K562 (cell line): Measurements from ENCODE around the gene SLC6A9. TPM values are rescaled to one million over a fixed set of nuclear protein-coding genes. Genes with fewer than 3 reads are reported as not detected.
A peak's percentile ranks its signal among the peaks of the same experiment; 100 is the strongest.

Experiments used
- ATAC-seq: fragments of 200-7000 bp; cut with Tn5 transposase; 3 replicates; pipeline ENCODE4 v1.9.1; 2020; ENCODE audit warnings: moderate library complexity
- BruUV-seq: library from RNA; stranded (reverse); fragments of 400-500 nt; replicated peaks from 2 replicates; lab custom pipeline; 2021; lab: Mats Ljungman, UMichigan
- CTCF ChIA-PET: fragments of 300-600 bp; formaldehyde crosslinking; extraction: SDS; loops from one replicate; lab custom pipeline; 2021; ENCODE audit warnings: low intra/inter-chr PET ratio; lab: Yijun Ruan, JAX
- POLR2A ChIA-PET: fragments of 300-600, 350-650 bp; sonication (Branson Sonifier 250); formaldehyde crosslinking; extraction: SDS; loops from one replicate; lab custom pipeline; 2021; ENCODE audit warnings: antibody characterized with exemption, inconsistent platforms; lab: Yijun Ruan, JAX
- DNase-seq, 4 experiments: peaks; one replicate each; pipeline versions ENCODE4 v3.0.0 to v3.0.0-alpha.2; 2011 to 2018; ENCODE audit warnings: low spot score in 3 of 4, mixed read lengths in 3 of 4; ENCODE audit errors: extremely low read depth in 1 of 4
- FAIRE-seq: peaks from 2 replicates; lab custom pipeline; 2011; peaks lifted over from hg19 to GRCh38; lab: Jason Lieb, UNC
- H2AFZ ChIP-seq: 2 replicates; pipeline ENCODE4 v1.6.0; 2011; ENCODE audit warnings: low read depth, low read length, control low read depth, inconsistent platforms
- H3K27ac ChIP-seq: fragments of 200-600 bp; 3 replicates; pipeline ENCODE4 v1.8.0; 2011; ENCODE audit warnings: low read depth, mild to moderate bottlenecking, control low read depth, inconsistent platforms, low read length, moderate library complexity, mixed read lengths; ENCODE audit errors: extremely low read depth
- H3K27me3 ChIP-seq, 2 experiments: fragments of 300-600 bp in 1 of 2; 2 replicates in 1 of 2; 3 replicates in 1 of 2; pipeline versions ENCODE4 v1.6.0 to v1.8.0; 2011; ENCODE audit warnings: inconsistent platforms in 2 of 2, low read length in 2 of 2, mild to moderate bottlenecking in 1 of 2, mixed read lengths in 1 of 2, moderate library complexity in 1 of 2; ENCODE audit not compliant: control insufficient read depth in 2 of 2, insufficient read depth in 2 of 2
- H3K36me3 ChIP-seq: fragments of 300-600 bp; 3 replicates; pipeline ENCODE4 v1.8.0; 2011; ENCODE audit warnings: mild to moderate bottlenecking, low read length, inconsistent platforms; ENCODE audit not compliant: control insufficient read depth, insufficient read depth
- H3K4me1 ChIP-seq, 2 experiments: fragments of 200-600 bp in 1 of 2; replicated peaks in 1 of 2; 2 replicates in 1 of 2; 3 replicates in 1 of 2; pipeline versions ENCODE4 v1.5.1 to v1.8.0; 2011; ENCODE audit warnings: inconsistent platforms in 2 of 2, low read length in 2 of 2, mild to moderate bottlenecking in 1 of 2, mixed read lengths in 1 of 2, moderate library complexity in 1 of 2; ENCODE audit not compliant: control insufficient read depth in 2 of 2, insufficient read depth in 2 of 2
- H3K4me2 ChIP-seq: 2 replicates; pipeline ENCODE4 v1.6.1; 2011; ENCODE audit warnings: low read length, control low read depth, inconsistent platforms, mixed read lengths; ENCODE audit not compliant: insufficient read depth
- H3K4me3 ChIP-seq: fragments of 200-600 bp; sonication (generic), shearing (Covaris generic); 2 replicates; pipeline ENCODE4 v1.5.1; 2016; ENCODE audit warnings: control low read depth, inconsistent platforms
- H3K79me2 ChIP-seq: fragments of 200-600 bp; 3 replicates; pipeline ENCODE4 v1.8.0; 2011; ENCODE audit warnings: low read length, inconsistent platforms; ENCODE audit not compliant: control insufficient read depth, insufficient read depth
- H3K9ac ChIP-seq, 2 experiments: 2 replicates each; pipeline versions ENCODE4 v1.6.0 to v1.6.1; 2011; ENCODE audit warnings: low read depth in 2 of 2, low read length in 2 of 2, control low read depth in 1 of 2, inconsistent platforms in 1 of 2, mild to moderate bottlenecking in 1 of 2, mixed read lengths in 1 of 2; ENCODE audit not compliant: insufficient read depth in 1 of 2
- H3K9me1 ChIP-seq: one replicate; pipeline ENCODE4 v1.6.0; 2011; ENCODE audit warnings: inconsistent platforms, mild to moderate bottlenecking, low read length, moderate library complexity; ENCODE audit not compliant: control insufficient read depth, insufficient read depth
- H3K9me3 ChIP-seq: replicated peaks from 2 replicates; pipeline ENCODE4 v1.5.1; 2011; ENCODE audit warnings: low read depth, low read length, inconsistent platforms; ENCODE audit not compliant: control insufficient read depth, insufficient read depth
- H4K20me1 ChIP-seq: replicated peaks from 2 replicates; pipeline ENCODE4 v1.6.1; 2011; ENCODE audit warnings: low read length, inconsistent platforms, mixed read lengths; ENCODE audit not compliant: control insufficient read depth, insufficient read depth
- BHLHE40 ChIP-seq: IDR thresholded peaks from 2 replicates; pipeline ENCODE4 v1.6.1; 2011; ENCODE audit warnings: low read length, improper control_type of control experiment
- CBFA2T3 ChIP-seq: fragments of 450-650 bp; IDR thresholded peaks from 2 replicates; pipeline ENCODE4 v1.6.1; 2017
- CBFB ChIP-seq: sonication (generic); formaldehyde crosslinking; IDR thresholded peaks from 2 replicates; pipeline ENCODE4 v1.4.0; 2020; ENCODE audit warnings: mild to moderate bottlenecking, missing genetic modification reagents
- CREB1 ChIP-seq, 2 experiments: sonication (generic) in 1 of 2; formaldehyde crosslinking in 1 of 2; IDR thresholded peaks; 2 replicates each; pipeline versions ENCODE4 v1.6.1 to v1.8.0; 2012 to 2022; ENCODE audit warnings: inconsistent platforms in 1 of 2, mild to moderate bottlenecking in 1 of 2, missing genetic modification reagents in 1 of 2, moderate library complexity in 1 of 2
- DNMT1 ChIP-seq: fragments of 450-650 bp; IDR thresholded peaks from 2 replicates; pipeline ENCODE4 v1.6.1; 2016; ENCODE audit warnings: antibody characterized with exemption, mild to moderate bottlenecking
- FOXK1 ChIP-seq: sonication (generic); formaldehyde crosslinking; IDR thresholded peaks from 2 replicates; pipeline ENCODE4 v1.8.0; 2022; ENCODE audit warnings: missing genetic modification reagents, mild to moderate bottlenecking, borderline replicate concordance
- HDAC8 ChIP-seq: fragments of 450-650 bp; IDR thresholded peaks from 2 replicates; pipeline ENCODE4 v1.6.1; 2016; ENCODE audit warnings: mild to moderate bottlenecking, missing genetic modification characterization, moderate library complexity, missing compliant biosample characterization
- KLF1 ChIP-seq: fragments of 450-650 bp; IDR thresholded peaks from 2 replicates; pipeline ENCODE4 v1.6.1; 2016; ENCODE audit warnings: missing genetic modification characterization, missing compliant biosample characterization
- NR2C1 ChIP-seq, 2 experiments: fragments of 450-650 bp; IDR thresholded peaks; 2 replicates each; pipeline ENCODE4 v1.6.1; 2017; ENCODE audit warnings: mild to moderate bottlenecking in 2 of 2, antibody characterized with exemption in 1 of 2, inconsistent platforms in 1 of 2, missing compliant biosample characterization in 1 of 2, missing genetic modification characterization in 1 of 2
- POLR2H ChIP-seq: IDR thresholded peaks from 2 replicates; pipeline ENCODE4 v1.6.1; 2016; ENCODE audit warnings: missing genetic modification characterization, low read depth, mild to moderate bottlenecking, control low read depth, missing compliant biosample characterization, moderate library complexity
- RBBP5 ChIP-seq: fragments of 200-600 bp; sonication (generic); IDR thresholded peaks from 2 replicates; pipeline ENCODE4 v1.6.1; 2012; ENCODE audit warnings: borderline replicate concordance, mild to moderate bottlenecking, low read length, control low read depth, inconsistent platforms; ENCODE audit not compliant: insufficient read depth, poor library complexity, severe bottlenecking
- TAF7 ChIP-seq: fragments of 450-650 bp; IDR thresholded peaks from 2 replicates; pipeline ENCODE4 v1.6.1; 2016; ENCODE audit warnings: missing genetic modification characterization, missing compliant biosample characterization
- ZNF217 ChIP-seq: sonication (generic); formaldehyde crosslinking; IDR thresholded peaks from 2 replicates; pipeline ENCODE4 v1.8.0; 2022; ENCODE audit warnings: mild to moderate bottlenecking, missing genetic modification reagents
- ZNF23 ChIP-seq: fragments of 250-450 bp; sonication (Bioruptor Pico); IDR thresholded peaks from 2 replicates; pipeline ENCODE4 v1.4.0; 2020; ENCODE audit warnings: mild to moderate bottlenecking
- ZNF507 ChIP-seq: conservative IDR thresholded peaks from 2 replicates; pipeline ENCODE4 v1.6.1; 2017; ENCODE audit warnings: missing genetic modification characterization, missing compliant biosample characterization
- ZNF766 ChIP-seq: fragments of 200-800 bp; sonication (Bioruptor generic); conservative IDR thresholded peaks from 2 replicates; pipeline ENCODE4 v1.6.1; 2016; ENCODE audit warnings: missing genetic modification characterization, missing compliant biosample characterization
- WGBS: fragments of 100-300 bp; shearing (Covaris generic); methylation state at CpG from one replicate; pipeline ENCODE4 v1.1.6; 2016; ENCODE audit warnings: low coverage, mixed read lengths; ENCODE audit not compliant: insufficient coverage; ENCODE audit errors: missing lambda C conversion rate; 5-methylcytosine and 5-hydroxymethylcytosine counted together
- in situ Hi-C: fragments of 300-500 bp; cut with MboI; formaldehyde crosslinking; loops from 4 replicates; pipeline ENCODE4 v1.15.0; 2018; ENCODE audit warnings: inconsistent platforms, mixed read lengths
- intact Hi-C: fragments of 100-400 bp; cut with micrococcal nuclease; formaldehyde crosslinking; loops from 2 replicates; pipeline ENCODE4 v1.14.2; 2022
- polyA plus RNA-seq, 8 experiments: library from polyadenylated mRNA; depleted of rRNA in 4 of 8; stranded (reverse) in 5 of 8; unstranded in 3 of 8; fragments of >200 nt; fragmentation: Nextera tagmentation in 2 of 8; fragmentation: Illumina TruSeq in 1 of 8; extraction: Ambion mirVana in 2 of 8; extraction: Trizol in 1 of 8; gene quantifications; 2 replicates each; pipeline versions ENCODE4 v1.2.1 to v1.2.3, GENCODE V29; 2011 to 2014; ENCODE audit warnings: inconsistent platforms in 1 of 8, missing spikeins in 1 of 8
- total RNA-seq, 7 experiments: library from RNA; depleted of rRNA in 6 of 7; stranded (reverse); fragments of >200 nt in 6 of 7; fragmentation: Illumina TruSeq in 2 of 7; extraction: Trizol in 2 of 7; gene quantifications; 2 replicates each; pipeline versions ENCODE4 v1.2.1 to v1.2.3, GENCODE V29; 2011 to 2021; ENCODE audit warnings: low replicate concordance in 1 of 7
- TF ChIP-seq, protein P1 (sequence below): fragments of 450-650 bp; IDR thresholded peaks from 2 replicates; pipeline ENCODE4 v1.7.1; 2018; ENCODE audit warnings: mild to moderate bottlenecking, low read depth; ENCODE audit not compliant: partially characterized antibody
- TF ChIP-seq, protein P2 (sequence below): fragments of 200-400 bp; formaldehyde crosslinking; IDR thresholded peaks from 2 replicates; pipeline ENCODE4 v1.6.1; 2017; ENCODE audit warnings: mild to moderate bottlenecking, low read depth, low read length, moderate library complexity

Gene SLC6A9
- total and polyA plus RNA-seq, 9 of the 15 experiments (the other 6 are each of a cell fraction or from before 2014, with no cell fraction given) = 0.17 to 18.7 (median 2.9) TPM

DNA sequence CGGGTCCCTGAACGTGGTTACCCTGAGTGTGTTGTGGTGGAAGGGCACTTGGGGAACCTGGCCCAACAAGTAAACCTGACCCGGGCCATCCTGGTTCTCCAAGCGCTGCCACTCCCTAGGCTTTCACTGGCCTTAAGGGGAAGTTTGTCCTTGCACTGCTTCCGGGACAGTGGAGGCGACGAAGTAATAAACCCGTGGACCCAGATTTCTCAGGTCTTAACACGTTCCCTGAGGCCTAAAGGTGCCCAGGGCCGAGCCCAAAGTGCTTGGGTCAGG, 40.1 kb downstream of the SLC6A9 start:
- Histone ChIP-seq H3K9me3 (no peaks in the 10 kb centered on the region), H2AFZ (peak overlapping the region; percentile 96), H3K4me1 (peaks cover 15 to 41% of the 10 kb centered on the region in 2 experiments; a peak in 4 of 5 replicates), H3K4me2 (peak overlapping the region; percentile 81), H3K27ac (peak overlapping the region; percentile 51), H3K36me3 (peaks cover 14% of the 10 kb centered on the region; the same call in 2 of the 3 replicates), H3K9me1 (no peaks in the 10 kb centered on the region), H3K9ac (peak overlapping the region; percentile 65 to 95), H3K79me2 (no peaks in the 10 kb centered on the region), H3K4me3 (peak overlapping the region; percentile 74), H3K27me3 (no peaks in the 10 kb centered on the region), H4K20me1 (no peaks in the 10 kb centered on the region)
- DNase-seq (peak in 1 of 4 experiments; percentile 35), FAIRE-seq (peak; percentile 68), ATAC-seq (no peak; the same call in 2 of the 3 replicates)
- POLR2A ChIA-PET = interaction anchor here (1.3 kb wide), 1 partner anchor 14 kb away, joined by 4 read pairs; no protein-coding TSS in a partner anchor
- no TSS peak for BruUV-seq
- intact Hi-C loops (loop anchor here (2.0 to 10.0 kb wide), 3 partner anchors 16 to 304 kb away; partner anchors contain the start of gene ATP6V0B), in situ Hi-C loops (no loop called here)
- 2% methylated on average over 10 of the region's 10 CpGs for WGBS
- CTCF ChIA-PET = interaction anchor here (0.7 to 0.8 kb wide), 2 partner anchors 202 to 763 kb away, joined by 4 to 5 read pairs; no protein-coding TSS in a partner anchor
- TF ChIP-seq POLR2H (no peak), TAF7 (tag) (peak; percentile 51), RBBP5 (peak; percentile 57), BHLHE40 (no peak), DNMT1 (peak; percentile 83; the same call in 1 of the 2 replicates), FOXK1 (CRISPR knock-in tag) (0 out of 2 replicates have a peak, but pooled peaks have one; percentile 83), CBFB (0 out of 2 replicates have a peak, but pooled peaks have one; percentile 34), ZNF217 (CRISPR knock-in tag) (no peak), ZNF23 (CRISPR knock-in tag) (0 out of 2 replicates have a peak, but pooled peaks have one; percentile 36), CREB1 (IDR thresholded peaks at IDR 0.05) (no peak), CREB1 (CRISPR knock-in tag; IDR thresholded peaks at IDR 0.05) (no peak), KLF1 (tag) (0 out of 2 replicates have a peak, but pooled peaks have one; percentile 15), NR2C1 (IDR thresholded peaks at IDR 0.05) (peak; percentile 60; the same call in 1 of the 2 replicates), NR2C1 (tag; IDR thresholded peaks at IDR 0.05) (peak; percentile 58), HDAC8 (tag) (no peak), CBFA2T3 (no peak), ZNF507 (no peak), ZNF766 (CRISPR knock-in tag) (0 out of 2 replicates have a peak, but pooled peaks have one; percentile 28)
- TF ChIP-seq, protein P1, sequence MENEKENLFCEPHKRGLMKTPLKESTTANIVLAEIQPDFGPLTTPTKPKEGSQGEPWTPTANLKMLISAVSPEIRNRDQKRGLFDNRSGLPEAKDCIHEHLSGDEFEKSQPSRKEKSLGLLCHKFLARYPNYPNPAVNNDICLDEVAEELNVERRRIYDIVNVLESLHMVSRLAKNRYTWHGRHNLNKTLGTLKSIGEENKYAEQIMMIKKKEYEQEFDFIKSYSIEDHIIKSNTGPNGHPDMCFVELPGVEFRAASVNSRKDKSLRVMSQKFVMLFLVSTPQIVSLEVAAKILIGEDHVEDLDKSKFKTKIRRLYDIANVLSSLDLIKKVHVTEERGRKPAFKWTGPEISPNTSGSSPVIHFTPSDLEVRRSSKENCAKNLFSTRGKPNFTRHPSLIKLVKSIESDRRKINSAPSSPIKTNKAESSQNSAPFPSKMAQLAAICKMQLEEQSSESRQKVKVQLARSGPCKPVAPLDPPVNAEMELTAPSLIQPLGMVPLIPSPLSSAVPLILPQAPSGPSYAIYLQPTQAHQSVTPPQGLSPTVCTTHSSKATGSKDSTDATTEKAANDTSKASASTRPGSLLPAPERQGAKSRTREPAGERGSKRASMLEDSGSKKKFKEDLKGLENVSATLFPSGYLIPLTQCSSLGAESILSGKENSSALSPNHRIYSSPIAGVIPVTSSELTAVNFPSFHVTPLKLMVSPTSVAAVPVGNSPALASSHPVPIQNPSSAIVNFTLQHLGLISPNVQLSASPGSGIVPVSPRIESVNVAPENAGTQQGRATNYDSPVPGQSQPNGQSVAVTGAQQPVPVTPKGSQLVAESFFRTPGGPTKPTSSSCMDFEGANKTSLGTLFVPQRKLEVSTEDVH = peak; percentile 47
- TF ChIP-seq, protein P2, sequence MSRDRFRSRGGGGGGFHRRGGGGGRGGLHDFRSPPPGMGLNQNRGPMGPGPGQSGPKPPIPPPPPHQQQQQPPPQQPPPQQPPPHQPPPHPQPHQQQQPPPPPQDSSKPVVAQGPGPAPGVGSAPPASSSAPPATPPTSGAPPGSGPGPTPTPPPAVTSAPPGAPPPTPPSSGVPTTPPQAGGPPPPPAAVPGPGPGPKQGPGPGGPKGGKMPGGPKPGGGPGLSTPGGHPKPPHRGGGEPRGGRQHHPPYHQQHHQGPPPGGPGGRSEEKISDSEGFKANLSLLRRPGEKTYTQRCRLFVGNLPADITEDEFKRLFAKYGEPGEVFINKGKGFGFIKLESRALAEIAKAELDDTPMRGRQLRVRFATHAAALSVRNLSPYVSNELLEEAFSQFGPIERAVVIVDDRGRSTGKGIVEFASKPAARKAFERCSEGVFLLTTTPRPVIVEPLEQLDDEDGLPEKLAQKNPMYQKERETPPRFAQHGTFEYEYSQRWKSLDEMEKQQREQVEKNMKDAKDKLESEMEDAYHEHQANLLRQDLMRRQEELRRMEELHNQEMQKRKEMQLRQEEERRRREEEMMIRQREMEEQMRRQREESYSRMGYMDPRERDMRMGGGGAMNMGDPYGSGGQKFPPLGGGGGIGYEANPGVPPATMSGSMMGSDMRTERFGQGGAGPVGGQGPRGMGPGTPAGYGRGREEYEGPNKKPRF = no peak
